ENCODE measurements around the gene UTP20. TPM values are rescaled to one million over a fixed set of nuclear protein-coding genes. Genes with fewer than 3 reads are reported as not detected.
A peak's percentile ranks its signal among the peaks of the same experiment; 100 is the strongest.

The UTP20 gene
- 10 to 100 TPM in 4 of 6 donors, 1 to 10 TPM in 2; 7.1 to 17.0 (median 11.4) TPM for total RNA-seq

DNA sequence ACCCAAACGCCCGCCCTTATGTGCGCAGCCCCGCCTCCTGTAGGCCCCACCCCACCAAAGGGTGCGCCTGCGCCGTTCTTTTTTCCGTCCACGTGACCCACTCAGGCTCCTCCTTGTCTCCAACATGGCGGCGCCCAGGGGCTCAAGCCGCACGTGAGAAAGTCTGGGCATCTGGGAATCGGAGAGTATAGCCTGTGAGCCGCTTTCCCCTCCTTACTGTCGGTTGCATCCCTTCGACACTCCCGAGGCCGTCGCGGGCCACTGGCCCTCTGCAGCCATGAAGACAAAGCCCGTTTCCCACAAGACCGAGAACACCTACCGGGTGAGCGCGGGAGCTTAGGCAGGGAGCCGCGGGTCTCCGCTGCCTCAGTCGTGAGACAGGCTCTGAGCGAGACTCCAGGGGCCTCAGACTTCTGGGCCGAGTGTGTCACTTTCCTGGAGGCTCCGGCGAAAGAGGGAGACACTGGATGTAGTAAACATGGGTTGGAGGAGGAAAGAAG is at the start of gene UTP20:
UTP20 (plus strand) TSS at position 100 of the 500 bp plus-strand sequence; CDS start at position 278, 178 bp downstream.
- peak within 1 kb of the TSS in 2 of 4 donors; percentile 53 to 55 for H3K27ac ChIP-seq

GRCh38 chr12:101230547-101230946 is 49.4 kb upstream of the UTP20 start:
- no peaks in the 10 kb centered on the region for H3K9me3 ChIP-seq
- H3K4me1 ChIP-seq, result peaks cover 0 to 5% (median 0%) of the 10 kb centered on the region in 4 donors
- ATAC-seq (ENCODE audit: low FRiP score in 2 of 2) (peak; percentile 34 to 65), DNase-seq (no peak)
- TF ChIP-seq POLR2A (IDR thresholded peaks at IDR 0.05) (no peak), EP300 (IDR thresholded peaks at IDR 0.05) (no peak), POLR2AphosphoS5 (IDR thresholded peaks at IDR 0.05) (no peak)
- TF ChIP-seq, protein P1, sequence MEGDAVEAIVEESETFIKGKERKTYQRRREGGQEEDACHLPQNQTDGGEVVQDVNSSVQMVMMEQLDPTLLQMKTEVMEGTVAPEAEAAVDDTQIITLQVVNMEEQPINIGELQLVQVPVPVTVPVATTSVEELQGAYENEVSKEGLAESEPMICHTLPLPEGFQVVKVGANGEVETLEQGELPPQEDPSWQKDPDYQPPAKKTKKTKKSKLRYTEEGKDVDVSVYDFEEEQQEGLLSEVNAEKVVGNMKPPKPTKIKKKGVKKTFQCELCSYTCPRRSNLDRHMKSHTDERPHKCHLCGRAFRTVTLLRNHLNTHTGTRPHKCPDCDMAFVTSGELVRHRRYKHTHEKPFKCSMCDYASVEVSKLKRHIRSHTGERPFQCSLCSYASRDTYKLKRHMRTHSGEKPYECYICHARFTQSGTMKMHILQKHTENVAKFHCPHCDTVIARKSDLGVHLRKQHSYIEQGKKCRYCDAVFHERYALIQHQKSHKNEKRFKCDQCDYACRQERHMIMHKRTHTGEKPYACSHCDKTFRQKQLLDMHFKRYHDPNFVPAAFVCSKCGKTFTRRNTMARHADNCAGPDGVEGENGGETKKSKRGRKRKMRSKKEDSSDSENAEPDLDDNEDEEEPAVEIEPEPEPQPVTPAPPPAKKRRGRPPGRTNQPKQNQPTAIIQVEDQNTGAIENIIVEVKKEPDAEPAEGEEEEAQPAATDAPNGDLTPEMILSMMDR (IDR thresholded peaks at IDR 0.05), result no peak
- 57 to 64% methylated on average over 5 of the region's 5 CpGs for WGBS, 2 donors
- peak overlapping the region in 2 of 4 donors; percentile 10 to 54 for H3K27ac ChIP-seq
- H3K4me3 ChIP-seq, result no peak overlapping the region
- H3K36me3 ChIP-seq, result no peaks in the 10 kb centered on the region
- no peaks in the 10 kb centered on the region for H3K27me3 ChIP-seq

More for the DNA sequence above, at the start of gene UTP20:
- peak; percentile 97 to 100 for ATAC-seq (ENCODE audit: low FRiP score in 2 of 2)
- Histone ChIP-seq H3K36me3 (peaks cover 0 to 11% (median 0%) of the 10 kb centered on the region in 4 donors), H3K27me3 (no peaks in the 10 kb centered on the region), H3K4me1 (peaks cover 6 to 15% (median 9%) of the 10 kb centered on the region in 4 donors), H3K9me3 (no peaks in the 10 kb centered on the region), H3K4me3 (peak within 1 kb of the TSS; percentile 91 to 99 (median 96))
- WGBS, 2 donors, result 0% methylated on average over 23 to 34 of the region's 34 CpGs
- peak; percentile 92 to 95 for DNase-seq
- TF ChIP-seq POLR2AphosphoS5 (IDR thresholded peaks at IDR 0.05) (peak in 1 of 2 donors; percentile 26), EP300 (IDR thresholded peaks at IDR 0.05) (no peak), POLR2A (IDR thresholded peaks at IDR 0.05) (peak in 1 of 4 donors; percentile 50)
- TF ChIP-seq, protein P1 (IDR thresholded peaks at IDR 0.05), result no peak

- H3K4me3 ChIP-seq, result no peak overlapping the region
- no peaks in the 10 kb centered on the region for H3K9me3 ChIP-seq
- DNase-seq (no peak), ATAC-seq (ENCODE audit: low FRiP score in 2 of 2) (peak in 1 of 2 donors; percentile 38)
- TF ChIP-seq POLR2AphosphoS5 (IDR thresholded peaks at IDR 0.05), result no peak
- TF ChIP-seq EP300 (IDR thresholded peaks at IDR 0.05), result no peak
- TF ChIP-seq, protein P1 (IDR thresholded peaks at IDR 0.05), result no peak
- no peak for TF ChIP-seq POLR2A (IDR thresholded peaks at IDR 0.05)
- H3K27ac ChIP-seq, result no peak overlapping the region
- no peaks in the 10 kb centered on the region for H3K36me3 ChIP-seq
- peaks cover 0 to 5% (median 0%) of the 10 kb centered on the region in 4 donors for H3K4me1 ChIP-seq
- no peaks in the 10 kb centered on the region for H3K27me3 ChIP-seq
- WGBS, 2 donors, result 55 to 68% methylated on average over 4 of the region's 4 CpGs
Measured at GRCh38 chr12:101231636-101232035, 48.3 kb upstream of the UTP20 start.

GRCh38 chr12:101235686-101236085 is 44.2 kb upstream of the UTP20 start:
- TF ChIP-seq POLR2A (IDR thresholded peaks at IDR 0.05), result no peak
- no peak for TF ChIP-seq POLR2AphosphoS5 (IDR thresholded peaks at IDR 0.05)
- TF ChIP-seq, protein P1 (IDR thresholded peaks at IDR 0.05), result no peak
- TF ChIP-seq EP300 (IDR thresholded peaks at IDR 0.05), result no peak
- Histone ChIP-seq H3K36me3 (no peaks in the 10 kb centered on the region), H3K4me3 (no peak overlapping the region), H3K9me3 (no peaks in the 10 kb centered on the region), H3K27ac (no peak overlapping the region), H3K4me1 (no peaks in the 10 kb centered on the region), H3K27me3 (no peaks in the 10 kb centered on the region)
- no peak for ATAC-seq (ENCODE audit: low FRiP score in 2 of 2)
- no peak for DNase-seq
- 87 to 90% methylated on average over 2 of the region's 2 CpGs for WGBS, 2 donors

- Histone ChIP-seq H3K36me3 (no peaks in the 10 kb centered on the region), H3K4me3 (no peak overlapping the region), H3K9me3 (peaks cover 0 to 3% (median 0%) of the 10 kb centered on the region in 4 donors), H3K4me1 (no peaks in the 10 kb centered on the region), H3K27ac (no peak overlapping the region), H3K27me3 (no peaks in the 10 kb centered on the region)
- TF ChIP-seq POLR2A (IDR thresholded peaks at IDR 0.05), result no peak
- TF ChIP-seq, protein P1 (IDR thresholded peaks at IDR 0.05), result no peak
- TF ChIP-seq POLR2AphosphoS5 (IDR thresholded peaks at IDR 0.05), result no peak
- TF ChIP-seq EP300 (IDR thresholded peaks at IDR 0.05), result no peak
- WGBS, 2 donors, result 84 to 85% methylated on average over 4 of the region's 4 CpGs
- ATAC-seq (ENCODE audit: low FRiP score in 2 of 2), result no peak
- DNase-seq, result no peak
Measured at GRCh38 chr12:101238306-101238705, 41.6 kb upstream of the UTP20 start.
